GM10847 (cell line): ENCODE results near the gene ABI1.
A peak's percentile ranks its signal among the peaks of the same experiment; 100 is the strongest.

Experiments used
- POLR2A ChIP-seq: IDR thresholded peaks from 2 replicates; pipeline ENCODE4 v1.6.1; 2011; ENCODE audit not compliant: insufficient read length; ENCODE audit errors: extremely low read depth

Gene ABI1

GRCh38 chr10:26860443-26861204 lies at the start of gene ABI1:
TSS of gene ABI1 (minus strand) at chr10:26860958. CDS start at chr10:26860863, 95 bp downstream.
- peak; percentile 83 for TF ChIP-seq POLR2A

GRCh38 chr10:26909753-26910152 lies 49.0 kb upstream of the ABI1 start:
- TF ChIP-seq POLR2A: no peak

GRCh38 chr10:26903431-26904217 lies 42.9 kb upstream of the ABI1 start:
- no peak for TF ChIP-seq POLR2A

DNA sequence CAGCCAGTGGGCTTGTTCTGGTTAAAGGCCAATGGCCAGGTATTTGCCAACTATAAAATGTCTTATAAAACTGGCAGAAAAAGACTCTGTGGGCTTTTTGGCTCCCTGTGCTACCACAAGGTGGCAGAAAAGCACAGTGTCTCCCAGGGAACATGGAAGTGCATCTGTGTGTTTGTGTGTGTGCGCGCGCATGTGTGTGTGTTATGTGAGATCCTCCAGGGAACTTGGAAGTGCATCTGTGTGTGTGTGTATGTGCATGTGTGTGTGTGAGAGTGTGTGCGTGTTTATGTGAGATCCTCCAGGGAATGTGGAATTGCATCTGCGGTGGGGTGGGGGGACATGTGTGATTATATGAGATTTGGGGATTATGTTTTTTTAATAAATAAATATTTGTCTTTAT lies 30.2 kb upstream of the ABI1 start:
- no peak for TF ChIP-seq POLR2A

DNA sequence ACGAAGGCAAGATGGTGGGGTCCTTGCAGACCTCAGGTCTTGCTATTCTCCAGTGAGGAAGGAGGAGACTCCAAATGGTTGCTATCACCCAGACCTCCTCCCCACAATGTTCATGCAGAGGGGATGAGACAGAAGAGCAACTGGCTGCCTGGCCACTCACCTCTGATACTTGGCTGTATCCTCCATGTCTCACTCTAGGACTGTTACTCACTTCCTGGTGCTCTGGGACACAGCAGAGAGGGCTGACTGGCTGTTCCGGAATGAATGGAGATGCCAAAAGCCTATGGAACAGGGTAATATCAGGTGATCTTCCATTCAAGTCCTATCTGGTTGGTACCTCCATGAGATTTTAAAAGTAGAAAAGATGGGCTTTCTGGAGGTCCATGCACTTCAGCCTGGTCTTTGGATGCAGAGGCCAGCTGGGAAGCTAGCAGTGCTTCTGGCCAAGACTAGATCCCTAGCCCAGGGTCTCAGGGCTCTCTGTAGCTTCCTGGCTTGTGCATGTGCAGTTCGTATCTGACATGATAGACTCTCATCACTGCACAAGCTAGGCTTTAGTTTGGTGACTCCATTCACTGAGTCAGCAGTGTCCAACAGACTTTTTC lies 27.0 kb upstream of the ABI1 start:
- no peak for TF ChIP-seq POLR2A

DNA sequence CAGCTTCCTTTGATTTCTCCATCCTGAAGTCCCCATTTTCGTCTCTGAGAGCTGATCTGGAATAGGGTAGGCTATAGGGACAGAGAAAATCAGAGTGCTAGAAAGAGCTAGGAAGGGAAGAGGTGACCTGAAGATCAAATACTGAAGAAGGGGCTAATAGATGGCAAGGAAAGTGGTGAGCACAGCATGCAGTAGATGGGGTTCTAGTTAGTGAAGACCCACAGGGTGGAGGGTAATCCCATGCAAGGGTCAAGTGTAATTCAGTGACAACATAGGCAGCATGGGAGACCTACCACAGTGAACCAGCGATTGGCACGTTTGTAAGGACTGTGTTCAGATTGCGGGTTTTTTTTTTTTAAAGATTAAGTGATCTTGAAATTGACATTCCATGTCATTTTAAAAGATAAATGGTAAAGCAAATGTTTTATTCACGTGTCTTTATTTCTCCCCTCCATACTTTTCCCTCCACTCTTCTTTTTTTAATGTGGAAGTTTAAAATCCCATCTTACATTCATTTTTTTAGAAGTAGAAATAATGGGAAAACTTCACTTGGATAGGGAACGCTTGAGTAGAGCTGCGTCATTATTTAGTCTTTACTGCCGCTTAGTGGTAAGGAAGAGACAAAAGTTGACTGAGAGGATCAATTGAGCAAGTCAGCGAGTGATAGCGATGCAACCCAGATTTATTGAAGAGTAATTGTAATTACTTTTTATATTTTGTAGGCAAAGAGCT lies 21.0 kb upstream of the ABI1 start:
- no peak for TF ChIP-seq POLR2A

DNA sequence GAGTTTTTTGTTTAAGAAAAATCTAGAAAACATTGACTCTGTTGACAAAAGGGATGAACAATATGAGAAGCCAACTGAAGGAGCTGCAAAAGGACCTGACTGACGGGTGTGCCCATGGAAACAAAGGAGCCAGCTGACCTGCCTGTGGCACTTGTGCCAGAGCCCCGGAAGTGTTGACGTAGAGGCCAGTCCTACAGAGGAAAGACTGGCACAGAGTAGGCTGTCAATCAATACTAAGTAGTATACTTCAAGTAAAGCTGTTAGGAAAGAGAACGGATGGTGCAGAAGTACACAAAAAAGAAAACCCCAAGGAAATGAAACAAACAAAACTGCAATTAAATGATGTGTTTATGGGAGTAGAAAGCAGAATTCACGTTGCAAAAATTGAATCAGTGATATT lies 19.0 kb upstream of the ABI1 start:
- TF ChIP-seq POLR2A: no peak

GRCh38 chr10:26870766-26871165 lies 10.0 kb upstream of the ABI1 start:
- TF ChIP-seq POLR2A: no peak

DNA sequence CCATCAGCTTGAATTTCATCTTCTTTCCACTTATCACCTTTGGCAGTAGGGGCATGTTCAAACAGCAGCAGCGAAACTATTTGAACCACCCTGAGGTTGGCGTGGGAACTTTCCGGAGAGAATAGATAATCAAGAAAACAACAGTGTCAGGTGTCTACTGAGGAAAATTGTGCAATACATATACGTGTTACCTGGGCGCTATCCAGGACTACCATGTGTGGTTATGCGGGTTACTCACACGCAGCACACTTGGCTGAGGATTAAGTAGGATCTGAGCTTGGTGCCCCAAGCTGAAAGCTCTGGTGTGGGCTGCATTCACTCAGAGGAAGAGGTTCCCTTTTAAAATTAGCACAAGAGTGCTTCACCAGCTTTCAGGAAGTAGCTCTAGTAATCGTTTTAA lies 8.8 kb upstream of the ABI1 start:
- TF ChIP-seq POLR2A: no peak

DNA sequence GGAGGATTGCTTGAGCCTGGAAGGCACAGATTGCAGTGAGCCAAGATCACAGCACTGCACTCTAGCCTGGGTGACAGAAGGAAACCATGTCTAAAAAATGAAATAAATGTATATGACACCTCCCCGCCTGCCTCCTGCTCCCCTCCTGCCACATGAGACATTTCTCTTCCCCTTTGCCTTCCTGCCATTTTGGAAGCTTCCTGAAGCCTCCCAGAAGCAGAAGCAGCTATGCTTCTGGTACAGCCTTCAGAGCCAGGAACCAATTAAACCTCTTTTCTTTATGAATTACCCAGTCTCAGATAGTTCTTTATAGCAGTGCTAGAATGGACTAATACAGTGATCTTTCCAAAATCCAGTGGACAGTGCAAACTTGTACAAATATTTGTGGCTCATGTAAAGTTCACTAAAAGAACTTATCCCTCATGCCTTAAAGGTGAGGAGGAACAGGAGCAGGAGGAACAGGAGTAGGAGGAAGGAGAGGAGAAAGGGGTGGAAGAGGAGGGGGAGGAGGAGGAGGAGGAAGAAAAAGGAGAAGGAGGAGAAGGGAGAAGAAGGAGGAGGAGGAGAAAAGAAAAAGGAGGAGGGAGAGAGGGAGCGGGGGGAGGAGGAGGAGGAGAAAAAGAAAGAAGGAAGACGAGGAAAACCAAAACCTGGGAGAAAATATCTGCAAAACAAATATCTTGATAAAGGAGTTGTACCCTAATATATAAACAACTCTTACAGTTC lies 2.8 kb upstream of the ABI1 start:
- TF ChIP-seq POLR2A: no peak

DNA sequence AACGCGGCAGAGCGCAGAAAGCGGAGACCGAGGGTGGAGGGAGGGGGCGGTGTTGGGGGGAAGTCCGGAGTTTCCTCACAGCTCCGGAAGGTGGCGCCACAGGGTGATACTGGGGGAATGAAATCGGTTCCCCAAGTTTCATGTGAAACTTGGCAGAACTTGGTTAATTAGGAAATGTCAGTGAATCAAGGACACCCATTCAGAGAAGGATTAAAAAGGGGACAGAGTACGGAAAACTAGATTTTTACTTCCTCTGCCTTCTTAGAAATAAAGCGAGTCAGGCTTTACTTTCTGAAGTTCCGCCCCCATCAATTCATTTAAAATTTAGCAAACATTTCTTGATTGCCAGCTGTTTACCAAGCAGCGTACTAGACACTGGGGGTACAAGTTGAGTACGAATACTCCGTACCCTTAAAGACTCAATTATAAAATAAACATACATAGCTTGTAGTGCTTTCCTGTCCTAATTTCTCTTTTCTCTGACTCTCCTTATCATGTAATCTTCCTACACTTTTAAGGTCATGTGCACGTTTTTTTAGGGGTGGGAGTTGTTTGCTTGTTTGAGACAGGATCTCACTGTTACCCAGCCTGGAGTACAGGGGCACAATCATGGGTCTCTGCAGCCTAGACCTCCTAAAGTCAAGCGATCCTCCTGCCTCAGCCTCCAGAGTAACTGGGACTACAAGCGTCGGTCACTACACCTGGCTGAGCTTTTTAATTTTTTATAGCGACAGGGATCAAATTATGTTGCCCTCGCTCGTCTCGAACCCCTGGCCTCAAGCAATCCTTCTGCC lies 644 bp upstream of the ABI1 start:
- no peak for TF ChIP-seq POLR2A

DNA sequence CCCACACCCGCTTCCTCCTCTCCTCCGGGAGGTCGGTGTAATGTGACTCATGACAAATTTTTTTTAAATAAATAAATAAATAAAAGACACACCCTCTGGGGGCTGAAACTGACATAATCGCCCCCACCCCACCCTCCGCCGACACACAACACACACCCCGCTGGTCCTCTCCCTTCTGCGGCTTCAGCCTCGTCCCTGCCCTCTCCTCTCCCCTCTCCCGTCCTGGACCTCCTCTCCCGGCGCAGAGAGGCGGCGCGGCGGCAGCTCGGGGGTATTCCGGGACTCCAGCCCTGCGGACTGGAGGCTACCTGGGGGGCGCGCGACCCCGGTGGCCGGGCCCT lies 686 bp downstream of the ABI1 start:
- no peak for TF ChIP-seq POLR2A

DNA sequence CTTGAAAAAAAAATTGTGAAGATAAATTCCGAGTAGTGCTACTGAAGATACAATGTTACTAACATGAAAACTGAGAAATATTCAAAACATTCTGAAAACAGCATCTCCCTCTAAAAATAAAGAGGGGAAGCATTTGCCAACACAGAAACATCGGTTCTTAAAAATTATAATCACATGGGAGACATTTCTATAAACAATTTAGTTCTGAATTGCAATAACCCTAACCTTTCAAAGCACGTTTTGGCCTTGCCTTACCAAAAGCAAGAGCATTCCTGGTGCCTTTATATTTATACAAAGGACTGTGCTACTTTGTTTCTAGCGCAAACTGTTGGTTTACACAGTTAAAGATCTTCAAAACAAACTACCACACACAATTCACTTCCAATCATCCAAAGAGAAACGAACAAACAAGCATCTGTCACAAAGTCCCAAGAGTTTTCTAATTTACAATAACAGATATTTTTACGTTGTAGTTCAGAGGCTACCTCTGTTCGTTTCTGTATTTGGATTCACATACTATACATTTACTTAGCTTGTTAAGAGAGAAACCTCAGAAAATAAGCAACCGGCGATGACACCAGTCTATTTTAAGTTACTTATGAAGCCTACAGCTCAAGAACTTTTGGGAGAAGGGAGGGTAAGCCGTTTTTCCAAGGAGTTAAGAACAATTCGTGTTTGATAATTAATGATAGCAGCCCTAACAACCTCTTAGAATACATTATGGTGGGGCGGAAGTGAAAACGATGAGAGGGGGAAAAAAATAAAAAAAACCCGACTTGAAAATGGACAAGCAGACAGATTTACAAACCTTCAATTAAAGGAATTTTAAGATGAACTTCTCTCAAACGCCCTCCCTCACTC lies 1.3 kb downstream of the ABI1 start:
- TF ChIP-seq POLR2A: no peak
